ENCODE results near the gene HERC4. TPM values are rescaled to one million over a fixed set of nuclear protein-coding genes. Genes with fewer than 3 reads are reported as not detected.
"Not testable (repeated sequence)": the region's sequence is repeated elsewhere in the genome, so short reads cannot be mapped to it uniquely, and the experiment has no call there.

Gene HERC4
- total RNA-seq, 2 donors from 2014 or later, result 22.0 to 22.5 TPM

DNA sequence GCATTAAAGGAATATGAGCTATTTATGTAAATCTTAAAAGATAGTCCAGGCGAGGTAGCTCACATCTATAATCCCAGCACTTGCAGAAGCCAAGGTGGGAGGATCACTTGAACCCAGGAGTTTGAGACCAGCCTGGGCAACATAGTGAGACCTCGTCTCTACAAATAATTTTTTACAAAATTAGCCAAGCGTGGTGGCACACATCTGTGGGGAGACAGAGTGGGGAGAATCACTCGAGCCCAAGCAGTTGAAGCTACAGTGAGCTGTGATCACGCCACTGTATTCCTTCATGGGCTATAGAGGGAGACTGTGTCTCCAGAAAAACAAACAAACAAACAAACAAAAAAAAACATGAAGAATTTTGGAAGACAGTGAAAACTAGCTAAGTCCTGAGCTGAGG, 28.4 kb downstream of the HERC4 start:
- no peaks in the 10 kb centered on the region for H3K4me1 ChIP-seq
- peaks cover 6% of the 10 kb centered on the region for H3K36me3 ChIP-seq
- no peak overlapping the region for H3K27ac ChIP-seq
- no peak overlapping the region for H3K4me3 ChIP-seq
- H3K9me3 ChIP-seq, result no peaks in the 10 kb centered on the region
- TF ChIP-seq, protein P1, sequence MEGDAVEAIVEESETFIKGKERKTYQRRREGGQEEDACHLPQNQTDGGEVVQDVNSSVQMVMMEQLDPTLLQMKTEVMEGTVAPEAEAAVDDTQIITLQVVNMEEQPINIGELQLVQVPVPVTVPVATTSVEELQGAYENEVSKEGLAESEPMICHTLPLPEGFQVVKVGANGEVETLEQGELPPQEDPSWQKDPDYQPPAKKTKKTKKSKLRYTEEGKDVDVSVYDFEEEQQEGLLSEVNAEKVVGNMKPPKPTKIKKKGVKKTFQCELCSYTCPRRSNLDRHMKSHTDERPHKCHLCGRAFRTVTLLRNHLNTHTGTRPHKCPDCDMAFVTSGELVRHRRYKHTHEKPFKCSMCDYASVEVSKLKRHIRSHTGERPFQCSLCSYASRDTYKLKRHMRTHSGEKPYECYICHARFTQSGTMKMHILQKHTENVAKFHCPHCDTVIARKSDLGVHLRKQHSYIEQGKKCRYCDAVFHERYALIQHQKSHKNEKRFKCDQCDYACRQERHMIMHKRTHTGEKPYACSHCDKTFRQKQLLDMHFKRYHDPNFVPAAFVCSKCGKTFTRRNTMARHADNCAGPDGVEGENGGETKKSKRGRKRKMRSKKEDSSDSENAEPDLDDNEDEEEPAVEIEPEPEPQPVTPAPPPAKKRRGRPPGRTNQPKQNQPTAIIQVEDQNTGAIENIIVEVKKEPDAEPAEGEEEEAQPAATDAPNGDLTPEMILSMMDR (IDR thresholded peaks at IDR 0.05), result no peak
- no peak for DNase-seq (ENCODE audit: low spot score)
- H3K27me3 ChIP-seq, result no peaks in the 10 kb centered on the region

DNA sequence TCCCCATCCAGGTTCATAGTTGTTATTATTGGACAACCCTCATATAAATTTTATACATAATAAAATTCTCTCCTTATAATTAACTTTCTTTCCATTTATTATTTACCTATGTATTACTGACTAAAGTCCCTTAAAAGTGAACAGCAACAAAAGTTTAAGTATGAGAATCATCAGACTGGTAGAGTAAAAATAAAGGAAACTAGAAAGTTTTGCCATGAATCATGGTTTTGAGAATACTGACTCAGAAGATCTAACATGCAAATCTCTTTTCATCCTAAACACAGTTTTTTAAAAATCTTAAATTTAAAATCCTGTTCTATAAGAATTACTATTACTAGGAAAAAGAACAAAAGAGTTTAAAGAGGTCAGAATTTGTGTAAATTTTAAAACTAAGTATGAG, 32.1 kb downstream of the HERC4 start:
- Histone ChIP-seq H3K27me3 (no peaks in the 10 kb centered on the region), H3K4me1 (no peaks in the 10 kb centered on the region), H3K27ac (no peak overlapping the region), H3K4me3 (no peak overlapping the region), H3K36me3 (peaks cover 11% of the 10 kb centered on the region), H3K9me3 (no peaks in the 10 kb centered on the region)
- TF ChIP-seq, protein P1 (IDR thresholded peaks at IDR 0.05), result no peak
- no peak for DNase-seq (ENCODE audit: low spot score)

DNA sequence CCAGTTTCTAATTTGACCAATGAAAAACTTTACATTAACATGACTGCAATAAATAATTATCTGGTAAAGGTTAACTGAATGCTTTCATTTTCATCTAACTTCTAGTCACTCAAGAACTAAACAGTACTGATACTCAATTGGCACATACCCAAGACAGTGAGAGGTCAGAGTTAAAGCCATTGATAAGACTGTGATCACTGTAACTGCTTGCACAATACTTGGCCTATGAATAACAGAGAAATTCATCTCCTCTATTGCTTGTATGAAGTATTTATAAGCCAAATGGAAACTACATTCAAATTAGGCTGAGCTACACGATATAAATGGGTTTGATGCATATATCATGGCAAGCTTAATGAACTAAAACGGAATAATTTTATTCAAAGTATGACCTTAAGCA, 43.0 kb downstream of the HERC4 start:
- H3K36me3 ChIP-seq, result peaks cover 11% of the 10 kb centered on the region
- TF ChIP-seq, protein P1 (IDR thresholded peaks at IDR 0.05), result no peak
- no peak overlapping the region for H3K27ac ChIP-seq
- H3K9me3 ChIP-seq, result no peaks in the 10 kb centered on the region
- H3K4me3 ChIP-seq, result no peak overlapping the region
- H3K4me1 ChIP-seq, result no peaks in the 10 kb centered on the region
- DNase-seq (ENCODE audit: low spot score), result no peak
- no peaks in the 10 kb centered on the region for H3K27me3 ChIP-seq

DNA sequence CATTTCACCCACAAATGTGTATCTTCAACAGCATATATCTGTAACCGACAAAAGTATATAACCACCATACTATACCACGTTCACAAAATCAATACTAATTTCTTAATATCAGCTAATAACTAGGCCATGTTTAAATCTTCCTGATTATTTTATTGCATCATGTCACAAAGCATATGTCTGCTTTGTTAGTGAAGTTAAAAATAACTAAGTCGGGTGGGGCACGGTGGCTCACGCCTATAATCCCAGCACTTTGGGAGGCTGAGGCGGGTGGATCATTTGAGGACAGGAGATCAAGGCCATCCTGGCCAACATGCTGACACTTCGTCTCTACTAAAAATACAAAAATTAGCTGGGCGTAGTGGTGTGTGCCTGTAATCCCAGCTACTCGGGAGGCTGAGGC, 47.7 kb downstream of the HERC4 start:
- H3K4me1 ChIP-seq, result no peaks in the 10 kb centered on the region
- TF ChIP-seq, protein P1 (IDR thresholded peaks at IDR 0.05), result no peak
- peaks cover 35% of the 10 kb centered on the region for H3K36me3 ChIP-seq
- H3K27me3 ChIP-seq, result no peaks in the 10 kb centered on the region
- H3K4me3 ChIP-seq, result no peak overlapping the region
- no peak for DNase-seq (ENCODE audit: low spot score)
- H3K9me3 ChIP-seq, result no peaks in the 10 kb centered on the region
- no peak overlapping the region for H3K27ac ChIP-seq

DNA sequence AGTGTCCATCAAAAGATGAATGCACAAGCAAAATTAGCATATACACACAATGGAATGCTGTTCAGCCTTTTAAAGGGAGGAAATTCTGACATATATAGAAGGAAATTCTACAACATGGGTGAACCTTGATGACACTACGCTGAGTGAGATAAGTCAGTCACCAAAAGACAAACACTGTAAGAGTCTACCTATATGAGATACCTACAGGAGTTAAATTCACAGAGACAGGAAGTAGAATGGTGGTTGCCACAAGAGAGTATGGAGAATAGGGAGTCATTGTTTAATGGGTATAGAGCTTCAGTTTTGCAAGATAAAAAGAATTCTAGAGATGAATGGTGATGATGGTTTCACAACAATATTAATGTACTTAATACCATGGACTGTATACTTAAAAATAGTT, 51.8 kb downstream of the HERC4 start:
- Histone ChIP-seq H3K36me3 (peaks cover 59% of the 10 kb centered on the region), H3K9me3 (peaks cover 0 to 5% of the 10 kb centered on the region in 2 donors), H3K4me3 (no peak overlapping the region), H3K4me1 (no peaks in the 10 kb centered on the region), H3K27ac (no peak overlapping the region), H3K27me3 (no peaks in the 10 kb centered on the region)
- DNase-seq (ENCODE audit: low spot score), result no peak
- TF ChIP-seq, protein P1 (IDR thresholded peaks at IDR 0.05), result no peak

DNA sequence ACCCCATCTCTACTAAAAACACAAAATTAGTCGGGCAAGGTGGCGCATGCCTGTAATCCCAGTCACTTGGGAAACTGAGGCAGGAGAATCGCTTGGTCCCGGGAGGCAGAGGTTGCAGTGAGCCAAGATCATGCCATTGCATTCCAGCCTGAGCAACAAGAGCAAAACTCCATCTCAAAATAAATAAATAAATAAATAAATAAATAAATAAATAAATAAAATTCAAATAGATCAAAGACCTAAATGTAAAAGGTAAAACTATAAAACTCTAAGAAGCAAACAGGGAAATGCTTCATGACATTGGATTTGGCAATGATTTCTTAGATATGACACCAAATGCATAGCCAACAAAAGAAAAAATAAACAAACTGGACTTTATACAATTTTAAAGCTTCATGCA, 52.8 kb downstream of the HERC4 start:
- H3K4me3 ChIP-seq; DNase-seq (ENCODE audit: low spot score); H3K27me3 ChIP-seq; H3K27ac ChIP-seq; H3K4me1 ChIP-seq; H3K9me3 ChIP-seq: not testable (repeated sequence)
- peaks cover 58% of the 10 kb centered on the region for H3K36me3 ChIP-seq

DNA sequence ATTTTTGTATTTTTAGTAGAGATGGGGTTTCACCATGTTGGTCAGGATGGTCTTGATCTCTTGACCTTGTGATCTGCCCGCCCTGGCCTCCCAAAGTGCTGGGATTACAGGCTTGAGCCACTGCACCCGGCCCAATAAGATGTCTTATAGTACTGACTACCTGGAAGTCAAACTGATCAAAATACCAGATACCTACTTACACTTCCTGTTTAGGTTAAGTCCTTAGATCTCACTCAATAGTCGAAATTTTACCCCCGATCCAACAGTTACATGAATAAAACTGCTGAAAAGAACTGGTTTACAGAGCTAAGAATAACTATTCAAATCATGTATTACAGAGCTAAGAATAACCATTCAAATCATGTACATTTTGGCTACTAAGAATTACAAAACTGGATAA, 58.6 kb downstream of the HERC4 start:
- H3K27me3 ChIP-seq, H3K4me3 ChIP-seq: not testable (repeated sequence)
- peaks cover 49% of the 10 kb centered on the region for H3K36me3 ChIP-seq

More for the DNA sequence above, 58.6 kb downstream of the HERC4 start:
- H3K27ac ChIP-seq; DNase-seq (ENCODE audit: low spot score); H3K9me3 ChIP-seq; H3K4me1 ChIP-seq: not testable (repeated sequence)

All from right atrium auricular region (tissue), 2 donors.